HG03469 (cell line): ENCODE results near the gene BHMT.
"Not testable (repeated sequence)": the region's sequence is repeated elsewhere in the genome, so short reads cannot be mapped to it uniquely, and the experiment has no call there.

Source experiments
- ATAC-seq: cut with Tn5 transposase; IDR thresholded peaks from one replicate; pipeline ENCODE4 v1.9.1; 2021; ENCODE audit warnings: mild to moderate bottlenecking, moderate library complexity, moderate number of reproducible peaks; ENCODE audit not compliant: unreplicated experiment

The BHMT gene

GRCh38 chr5:79168031-79168430 lies 56.4 kb downstream of the BHMT start:
- no peak for ATAC-seq

GRCh38 chr5:79170661-79171060 lies 59.1 kb downstream of the BHMT start:
- no peak for ATAC-seq

- ATAC-seq, result no peak
These were observed 60.1 kb downstream of the BHMT start for GRCh38 chr5:79171635-79172245.

GRCh38 chr5:79172269-79172668 lies 60.7 kb downstream of the BHMT start:
- no peak for ATAC-seq

- ATAC-seq, result no peak
These were observed 62.0 kb downstream of the BHMT start for GRCh38 chr5:79173626-79174025.

GRCh38 chr5:79180449-79180848 lies 68.8 kb downstream of the BHMT start:
- ATAC-seq, result not testable (repeated sequence)

GRCh38 chr5:79181419-79182022 lies 69.9 kb downstream of the BHMT start:
- ATAC-seq, result no peak
